WTC11 (cell line): Measurements from ENCODE around the gene GNAI3. TPM values are rescaled to one million over a fixed set of nuclear protein-coding genes. Genes with fewer than 3 reads are reported as not detected.

Source experiments
- ATAC-seq: fragments of 200-7000 bp; cut with Tn5 transposase; 2 replicates; pipeline ENCODE4 v1.10.0; 2021; ENCODE audit warnings: mild to moderate bottlenecking, moderate library complexity
- CTCF ChIA-PET: fragments of 300-600 bp; sonication (Branson Sonifier 250); formaldehyde crosslinking; loops from one replicate; lab custom pipeline; 2021; ENCODE audit warnings: antibody characterized with exemption; lab: Charles Lee
- POLR2A ChIA-PET: fragments of 350-600 bp; sonication (Branson Sonifier 250); formaldehyde crosslinking; loops from one replicate; lab custom pipeline; 2021; ENCODE audit warnings: antibody characterized with exemption; lab: Charles Lee
- DNase-seq: peaks from one replicate; pipeline ENCODE4 v3.0.0; 2021; ENCODE audit warnings: low spot score
- H3K27ac Mint-ChIP-seq: 2 replicates; pipeline ENCODE4 v1.8.0; 2021; ENCODE audit warnings: mixed read lengths
- H3K27me3 Mint-ChIP-seq: 2 replicates; pipeline ENCODE4 v1.8.0; 2021; ENCODE audit warnings: low read depth, mild to moderate bottlenecking, moderate library complexity, mixed read lengths
- H3K36me3 Mint-ChIP-seq: 2 replicates; pipeline ENCODE4 v1.8.0; 2021; ENCODE audit warnings: mixed read lengths
- H3K4me1 Mint-ChIP-seq: 2 replicates; pipeline ENCODE4 v1.8.0; 2022; ENCODE audit warnings: mixed read lengths
- H3K4me3 Mint-ChIP-seq: 2 replicates; pipeline ENCODE4 v1.8.0; 2021; ENCODE audit warnings: mild to moderate bottlenecking, moderate library complexity, mixed read lengths
- H3K9me3 Mint-ChIP-seq: 2 replicates; pipeline ENCODE4 v1.8.0; 2021; ENCODE audit warnings: mixed read lengths
- EMX1 ChIP-seq: fragments of 250-450 bp; sonication (Bioruptor Pico); IDR thresholded peaks from 2 replicates; pipeline ENCODE4 v1.8.0; 2021; ENCODE audit warnings: mild to moderate bottlenecking
- ETV6 ChIP-seq: sonication (generic); formaldehyde crosslinking; IDR thresholded peaks from 2 replicates; pipeline ENCODE4 v1.8.1; 2022; ENCODE audit warnings: mild to moderate bottlenecking, missing genetic modification reagents
- FOXK1 ChIP-seq: sonication (generic); formaldehyde crosslinking; IDR thresholded peaks from 2 replicates; pipeline ENCODE4 v1.8.0; 2022; ENCODE audit warnings: mild to moderate bottlenecking, moderate library complexity, missing genetic modification reagents
- FOXP1 ChIP-seq: sonication (generic); formaldehyde crosslinking; IDR thresholded peaks from 2 replicates; pipeline ENCODE4 v1.8.0; 2022; ENCODE audit warnings: missing genetic modification reagents, mild to moderate bottlenecking, moderate library complexity, borderline replicate concordance
- GABPB1 ChIP-seq: sonication (generic); formaldehyde crosslinking; IDR thresholded peaks from 2 replicates; pipeline ENCODE4 v1.8.1; 2023; ENCODE audit warnings: mild to moderate bottlenecking, missing genetic modification reagents
- JAZF1 ChIP-seq: fragments of 250-450 bp; sonication (Bioruptor Pico); IDR thresholded peaks from 2 replicates; pipeline ENCODE4 v1.9.0; 2021; ENCODE audit warnings: moderate library complexity, mild to moderate bottlenecking, inconsistent platforms
- PRDM15 ChIP-seq: sonication (generic); formaldehyde crosslinking; IDR thresholded peaks from 2 replicates; pipeline ENCODE4 v1.8.0; 2022; ENCODE audit warnings: missing genetic modification reagents
- SMAD3 ChIP-seq: sonication (generic); formaldehyde crosslinking; IDR thresholded peaks from 2 replicates; pipeline ENCODE4 v1.8.0; 2022; ENCODE audit warnings: missing genetic modification reagents, mild to moderate bottlenecking, borderline replicate concordance
- TCF7 ChIP-seq: sonication (generic); formaldehyde crosslinking; IDR thresholded peaks from 2 replicates; pipeline ENCODE4 v1.8.0; 2022; ENCODE audit warnings: mild to moderate bottlenecking, low read depth, missing genetic modification reagents, moderate library complexity
- TEAD1 ChIP-seq: sonication (generic); formaldehyde crosslinking; IDR thresholded peaks from 2 replicates; pipeline ENCODE4 v1.8.0; 2022; ENCODE audit warnings: mild to moderate bottlenecking, missing genetic modification reagents
- TEAD4 ChIP-seq: sonication (generic); formaldehyde crosslinking; IDR thresholded peaks from 2 replicates; pipeline ENCODE4 v1.8.0; 2022; ENCODE audit warnings: mild to moderate bottlenecking, missing genetic modification reagents
- ZNF532 ChIP-seq: fragments of 250-450 bp; sonication (Bioruptor Pico); IDR thresholded peaks from 2 replicates; pipeline ENCODE4 v1.9.0; 2021; ENCODE audit warnings: mild to moderate bottlenecking, borderline replicate concordance
- total RNA-seq: library from RNA; stranded (reverse); gene quantifications from 3 replicates; pipeline ENCODE4 v1.2.3, GENCODE V29; 2021

Gene GNAI3
- total RNA-seq, 1 experiment from 2014 or later, result 7.2 TPM

- TF ChIP-seq PRDM15, result no peak
- no peak for TF ChIP-seq EMX1
- TF ChIP-seq ETV6 (CRISPR knock-in tag), result peak; percentile 62; the same call in 1 of the 2 replicates
- TF ChIP-seq JAZF1 (CRISPR knock-in tag), result no peak
- TF ChIP-seq GABPB1 (CRISPR knock-in tag), result no peak
- no peak for TF ChIP-seq TEAD4 (CRISPR knock-in tag)
- no peak for TF ChIP-seq SMAD3
Measured at GRCh38 chr1:109619576-109620400, 71.4 kb downstream of the GNAI3 start, which contains the start of the genes AMPD2 and GNAT2 (continued).

GRCh38 chr1:109620401-109620791, 72.0 kb downstream of the GNAI3 start:
- Mint-ChIP-seq H3K4me3 (peak overlapping the region; percentile 97), H3K9me3 (no peaks in the 10 kb centered on the region), H3K36me3 (no peaks in the 10 kb centered on the region), H3K27me3 (no peaks in the 10 kb centered on the region), H3K4me1 (peaks cover 42% of the 10 kb centered on the region), H3K27ac (peak overlapping the region; percentile 92)
- ChIA-PET CTCF (interaction anchor here (0.5 to 2.8 kb wide), 18 partner anchors 10 to 170 kb away, joined by 3 to 44 read pairs (median 4); partner anchors contain the start of genes CYB561D1 and GNAI3), POLR2A (interaction anchor here (1.0 to 2.6 kb wide), 2 partner anchors 23 to 72 kb away, joined by 3 to 13 read pairs; partner anchors contain the start of gene GNAI3)
- TF ChIP-seq TCF7 (CRISPR knock-in tag) (no peak), TEAD1 (CRISPR knock-in tag) (0 out of 2 replicates have a peak, but pooled peaks have one; percentile 32)
- ATAC-seq, result peak; percentile 5
- DNase-seq, result no peak

- peak; percentile 65 for ATAC-seq
- H3K4me3 Mint-ChIP-seq, result peak overlapping the region; percentile 97
- no peaks in the 10 kb centered on the region for H3K9me3 Mint-ChIP-seq
- peaks cover 47% of the 10 kb centered on the region for H3K4me1 Mint-ChIP-seq
- no peaks in the 10 kb centered on the region for H3K27me3 Mint-ChIP-seq
- no peaks in the 10 kb centered on the region for H3K36me3 Mint-ChIP-seq
- peak; percentile 90 for DNase-seq
- TF ChIP-seq FOXP1 (CRISPR knock-in tag) (peak; percentile 44; the same call in 1 of the 2 replicates), ETV6 (CRISPR knock-in tag) (0 out of 2 replicates have a peak, but pooled peaks have one; percentile 34), FOXK1 (CRISPR knock-in tag) (0 out of 2 replicates have a peak, but pooled peaks have one; percentile 43), ZNF532 (no peak)
- H3K27ac Mint-ChIP-seq, result peak overlapping the region; percentile 92; the same call in 1 of the 2 replicates
- ChIA-PET POLR2A (interaction anchor here (1.0 to 2.6 kb wide), 2 partner anchors 23 to 72 kb away, joined by 3 to 13 read pairs; partner anchors contain the start of gene GNAI3), CTCF (interaction anchor here (0.6 to 2.8 kb wide), 17 partner anchors 9 to 170 kb away, joined by 3 to 44 read pairs (median 4); partner anchors contain the start of genes CYB561D1 and GNAI3)
Measured at GRCh38 chr1:109620841-109621286, 72.4 kb downstream of the GNAI3 start.
